Activated CD4-positive, alpha-beta T cell treated with anti-CD3 and anti-CD28 coated beads, Interleukin-2, amount 10 ng/mL, durations not matched to agents 7 days and 5 days (primary cell): ENCODE data around the gene KRT78. TPM values are rescaled to one million over a fixed set of nuclear protein-coding genes. Genes with fewer than 3 reads are reported as not detected.

Source experiments
- CTCF ChIA-PET: fragments of 350-600 bp; sonication (Branson Sonifier 250); formaldehyde crosslinking; loops from one replicate; lab custom pipeline; 2021; ENCODE audit warnings: antibody characterized with exemption; lab: Charles Lee
- POLR2A ChIA-PET: fragments of 350-600 bp; sonication (Branson Sonifier 250); formaldehyde crosslinking; loops from one replicate; lab custom pipeline; 2021; ENCODE audit warnings: antibody characterized with exemption; lab: Charles Lee
- DNase-seq: peaks from one replicate; pipeline ENCODE4 v3.0.0-alpha.2; 2020
- H3K27ac Mint-ChIP-seq: one replicate; pipeline ENCODE4 v1.8.0; 2021; ENCODE audit warnings: mild to moderate bottlenecking, moderate library complexity, mixed read lengths
- H3K27me3 Mint-ChIP-seq: one replicate; pipeline ENCODE4 v1.8.0; 2021; ENCODE audit warnings: mixed read lengths
- H3K36me3 Mint-ChIP-seq: one replicate; pipeline ENCODE4 v1.8.0; 2021; ENCODE audit warnings: low read depth, mixed read lengths
- H3K4me1 Mint-ChIP-seq: one replicate; pipeline ENCODE4 v1.8.0; 2021; ENCODE audit warnings: mixed read lengths
- H3K4me3 Mint-ChIP-seq: one replicate; pipeline ENCODE4 v1.8.0; 2021; ENCODE audit warnings: mild to moderate bottlenecking, moderate library complexity, mixed read lengths
- H3K9me3 Mint-ChIP-seq: one replicate; pipeline ENCODE4 v1.8.0; 2021; ENCODE audit warnings: mixed read lengths
- total RNA-seq, 2 experiments: library from RNA; stranded (reverse); gene quantifications; one replicate each; pipeline ENCODE4 v1.2.3, GENCODE V29; 2021

KRT78 gene
- total RNA-seq, 2 experiments from 2014 or later = not detected

DNA sequence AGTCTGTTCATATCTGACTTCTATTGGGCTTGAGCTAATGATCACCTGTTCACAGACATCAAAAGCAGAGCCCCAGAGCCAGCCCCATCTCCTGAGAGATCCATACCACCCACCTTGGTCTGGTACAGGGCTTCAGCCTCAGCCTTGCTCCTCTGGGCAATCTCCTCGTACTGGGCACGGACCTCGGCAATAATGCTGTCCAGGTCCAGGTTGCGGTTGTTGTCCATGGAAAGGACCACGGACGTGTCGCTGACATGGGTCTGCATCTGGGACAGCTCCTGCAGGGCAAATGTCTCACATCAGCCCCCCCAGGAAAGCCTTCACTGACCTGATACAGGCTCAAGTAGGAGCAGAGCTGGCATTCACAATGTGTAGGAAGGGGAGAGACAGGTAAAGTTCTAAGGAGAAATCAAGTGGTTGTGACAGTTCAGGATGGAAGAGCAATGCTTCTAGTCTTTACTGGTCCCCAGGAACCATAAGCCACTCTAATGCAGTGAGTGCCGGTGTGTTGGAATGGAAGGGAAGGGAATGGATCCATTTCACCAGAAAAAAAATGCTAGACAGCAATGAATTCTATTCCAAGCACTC lies 40.1 kb downstream of the KRT78 start:
- Mint-ChIP-seq H3K4me1 (no peaks in the 10 kb centered on the region), H3K4me3 (no peak overlapping the region), H3K36me3 (no peaks in the 10 kb centered on the region), H3K27ac (no peak overlapping the region), H3K27me3 (no peaks in the 10 kb centered on the region), H3K9me3 (no peaks in the 10 kb centered on the region)
- POLR2A ChIA-PET = no interaction called here
- CTCF ChIA-PET = interaction anchor here (0.5 kb wide), 1 partner anchor 770 kb away, joined by 3 read pairs; no protein-coding TSS in a partner anchor
- no peak for DNase-seq

- H3K4me1 Mint-ChIP-seq = no peaks in the 10 kb centered on the region
- H3K9me3 Mint-ChIP-seq = no peaks in the 10 kb centered on the region
- POLR2A ChIA-PET = no interaction called here
- no peak for DNase-seq
- H3K36me3 Mint-ChIP-seq = no peaks in the 10 kb centered on the region
- no peaks in the 10 kb centered on the region for H3K27me3 Mint-ChIP-seq
- CTCF ChIA-PET = interaction anchor here (1.1 kb wide), 1 partner anchor 10 kb away, joined by 3 read pairs; no protein-coding TSS in a partner anchor
- H3K27ac Mint-ChIP-seq = no peak overlapping the region
- H3K4me3 Mint-ChIP-seq = no peak overlapping the region
Measured at GRCh38 chr12:52807544-52808470, 41.0 kb downstream of the KRT78 start.

GRCh38 chr12:52806821-52807543 lies 41.8 kb downstream of the KRT78 start:
- H3K36me3 Mint-ChIP-seq = no peaks in the 10 kb centered on the region
- H3K27me3 Mint-ChIP-seq = no peaks in the 10 kb centered on the region
- H3K4me1 Mint-ChIP-seq = no peaks in the 10 kb centered on the region
- H3K27ac Mint-ChIP-seq = no peak overlapping the region
- CTCF ChIA-PET = interaction anchor here (1.1 kb wide), 1 partner anchor 11 kb away, joined by 3 read pairs; no protein-coding TSS in a partner anchor
- H3K4me3 Mint-ChIP-seq = no peak overlapping the region
- DNase-seq = no peak
- POLR2A ChIA-PET = no interaction called here
- no peaks in the 10 kb centered on the region for H3K9me3 Mint-ChIP-seq

- H3K27ac Mint-ChIP-seq = no peak overlapping the region
- H3K4me3 Mint-ChIP-seq = no peak overlapping the region
- ChIA-PET CTCF (interaction anchor here (1.0 kb wide), 1 partner anchor 19 kb away, joined by 3 read pairs; no protein-coding TSS in a partner anchor), POLR2A (no interaction called here)
- DNase-seq = no peak
- no peaks in the 10 kb centered on the region for H3K36me3 Mint-ChIP-seq
- no peaks in the 10 kb centered on the region for H3K4me1 Mint-ChIP-seq
- no peaks in the 10 kb centered on the region for H3K9me3 Mint-ChIP-seq
- no peaks in the 10 kb centered on the region for H3K27me3 Mint-ChIP-seq
Measured at GRCh38 chr12:52806169-52806811, 42.5 kb downstream of the KRT78 start.

DNA sequence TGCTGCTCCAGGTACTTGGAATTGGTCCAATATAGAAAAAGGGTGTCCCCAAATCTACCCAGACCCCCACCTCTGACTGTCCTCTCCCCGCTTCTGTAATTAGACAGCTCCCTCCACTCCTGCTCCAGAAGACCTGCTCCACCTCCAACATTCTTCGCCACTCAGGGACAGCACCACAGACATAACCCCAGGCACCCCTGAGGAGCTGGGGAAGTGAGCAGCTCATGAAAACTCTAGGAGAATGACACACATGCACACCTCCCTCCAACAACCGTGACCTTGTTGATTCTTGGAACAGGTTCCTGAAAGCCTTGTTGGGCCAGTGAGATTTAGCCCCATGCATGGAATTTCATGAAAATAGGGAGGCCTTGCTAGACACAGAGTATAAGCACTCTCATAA lies 43.1 kb downstream of the KRT78 start:
- H3K4me1 Mint-ChIP-seq = no peaks in the 10 kb centered on the region
- no peaks in the 10 kb centered on the region for H3K9me3 Mint-ChIP-seq
- CTCF ChIA-PET = interaction anchor here (1.0 kb wide), 1 partner anchor 20 kb away, joined by 3 read pairs; no protein-coding TSS in a partner anchor
- H3K4me3 Mint-ChIP-seq = no peak overlapping the region
- H3K27ac Mint-ChIP-seq = no peak overlapping the region
- POLR2A ChIA-PET = no interaction called here
- DNase-seq = no peak
- no peaks in the 10 kb centered on the region for H3K27me3 Mint-ChIP-seq
- no peaks in the 10 kb centered on the region for H3K36me3 Mint-ChIP-seq

GRCh38 chr12:52805000-52805399 lies 43.8 kb downstream of the KRT78 start:
- no peaks in the 10 kb centered on the region for H3K4me1 Mint-ChIP-seq
- ChIA-PET POLR2A (no interaction called here), CTCF (interaction anchor here (1.0 kb wide), 1 partner anchor 20 kb away, joined by 3 read pairs; no protein-coding TSS in a partner anchor)
- H3K9me3 Mint-ChIP-seq = no peaks in the 10 kb centered on the region
- H3K27ac Mint-ChIP-seq = no peak overlapping the region
- no peak for DNase-seq
- no peaks in the 10 kb centered on the region for H3K36me3 Mint-ChIP-seq
- no peaks in the 10 kb centered on the region for H3K27me3 Mint-ChIP-seq
- no peak overlapping the region for H3K4me3 Mint-ChIP-seq

GRCh38 chr12:52802442-52802841 lies 46.4 kb downstream of the KRT78 start:
- no peak for DNase-seq
- H3K36me3 Mint-ChIP-seq = no peaks in the 10 kb centered on the region
- ChIA-PET POLR2A (no interaction called here), CTCF (no interaction called here)
- no peaks in the 10 kb centered on the region for H3K9me3 Mint-ChIP-seq
- H3K4me1 Mint-ChIP-seq = no peaks in the 10 kb centered on the region
- H3K27me3 Mint-ChIP-seq = no peaks in the 10 kb centered on the region
- H3K27ac Mint-ChIP-seq = no peak overlapping the region
- no peak overlapping the region for H3K4me3 Mint-ChIP-seq

DNA sequence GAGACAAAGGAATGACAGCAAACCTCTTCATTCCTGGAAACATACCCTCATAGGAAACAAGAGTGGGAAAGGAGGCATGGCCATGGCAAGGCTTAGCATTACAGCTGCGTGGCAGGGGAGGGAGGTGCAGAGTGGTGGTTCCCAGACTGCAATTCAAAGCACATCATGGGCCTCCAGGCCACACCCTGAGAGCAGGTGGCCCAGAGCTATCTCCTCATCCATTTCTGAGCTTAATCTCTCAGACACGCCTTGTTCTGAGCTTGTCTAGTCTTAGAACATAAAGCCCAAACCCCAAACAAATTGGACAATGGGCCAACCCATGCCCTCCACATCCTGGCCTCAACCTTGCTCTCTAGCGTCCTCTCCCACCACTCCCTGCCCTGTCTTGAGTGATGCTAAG lies 47.0 kb downstream of the KRT78 start:
- ChIA-PET POLR2A (no interaction called here), CTCF (no interaction called here)
- Mint-ChIP-seq H3K4me1 (no peaks in the 10 kb centered on the region), H3K36me3 (no peaks in the 10 kb centered on the region), H3K9me3 (no peaks in the 10 kb centered on the region), H3K27me3 (no peaks in the 10 kb centered on the region), H3K4me3 (no peak overlapping the region), H3K27ac (no peak overlapping the region)
- DNase-seq = no peak

GRCh38 chr12:52800259-52800917 lies 48.4 kb downstream of the KRT78 start:
- Mint-ChIP-seq H3K4me1 (no peaks in the 10 kb centered on the region), H3K36me3 (no peaks in the 10 kb centered on the region), H3K27me3 (no peaks in the 10 kb centered on the region), H3K27ac (no peak overlapping the region), H3K9me3 (no peaks in the 10 kb centered on the region), H3K4me3 (no peak overlapping the region)
- ChIA-PET POLR2A (no interaction called here), CTCF (interaction anchor here (0.6 to 0.7 kb wide), 2 partner anchors 67 to 835 kb away, joined by 4 to 5 read pairs; no protein-coding TSS in a partner anchor)
- DNase-seq = no peak

DNA sequence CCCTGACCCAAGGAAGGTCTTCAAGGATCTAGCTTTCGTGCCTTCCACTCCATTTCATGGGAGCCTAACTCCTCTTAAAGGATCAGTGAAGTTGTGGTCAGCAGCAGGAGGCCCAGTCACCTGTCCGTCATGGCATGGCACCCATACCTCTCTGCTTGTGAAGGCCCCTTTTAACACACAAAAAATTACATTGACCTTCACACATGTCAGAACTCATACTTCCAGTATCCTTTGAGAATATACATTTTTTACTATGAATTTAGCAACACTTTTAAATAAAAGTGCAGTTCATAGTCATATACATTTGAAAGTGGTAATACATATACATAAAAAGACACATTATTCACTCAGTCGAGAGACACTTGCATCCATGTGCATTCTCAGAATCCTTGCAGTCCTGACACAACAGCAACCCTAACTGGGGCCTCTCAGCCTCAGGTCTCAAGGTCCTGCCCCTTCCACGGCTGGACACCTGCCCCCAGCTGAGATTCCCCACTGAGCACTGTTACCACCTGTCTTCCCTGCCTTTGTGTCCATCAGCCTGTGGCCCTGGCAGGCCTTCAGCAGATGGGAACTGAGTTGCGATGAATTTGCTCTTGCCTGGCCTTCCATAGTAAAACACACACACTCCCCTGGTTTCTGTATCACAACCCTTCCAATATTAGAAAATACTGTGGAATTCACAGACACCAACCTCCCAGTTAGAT lies 49.1 kb downstream of the KRT78 start:
- Mint-ChIP-seq H3K9me3 (no peaks in the 10 kb centered on the region), H3K27ac (no peak overlapping the region), H3K27me3 (no peaks in the 10 kb centered on the region), H3K36me3 (no peaks in the 10 kb centered on the region), H3K4me1 (peaks cover under 1% of the 10 kb centered on the region), H3K4me3 (no peak overlapping the region)
- ChIA-PET POLR2A (no interaction called here), CTCF (interaction anchor here (0.5 to 0.6 kb wide), 2 partner anchors 68 to 1882 kb away, joined by 3 to 5 read pairs; no protein-coding TSS in a partner anchor)
- DNase-seq = no peak

- H3K27ac Mint-ChIP-seq = no peak overlapping the region
- H3K36me3 Mint-ChIP-seq = no peaks in the 10 kb centered on the region
- CTCF ChIA-PET = interaction anchor here (0.5 kb wide), 1 partner anchor 1881 kb away, joined by 3 read pairs; no protein-coding TSS in a partner anchor
- POLR2A ChIA-PET = no interaction called here
- H3K27me3 Mint-ChIP-seq = no peaks in the 10 kb centered on the region
- no peaks in the 10 kb centered on the region for H3K9me3 Mint-ChIP-seq
- DNase-seq = no peak
- peaks cover 2% of the 10 kb centered on the region for H3K4me1 Mint-ChIP-seq
- no peak overlapping the region for H3K4me3 Mint-ChIP-seq
Measured at GRCh38 chr12:52798671-52799504, 49.9 kb downstream of the KRT78 start.
